ENCODE measurements around the gene TOB1. TPM values are rescaled to one million over a fixed set of nuclear protein-coding genes. Genes with fewer than 3 reads are reported as not detected.

TOB1 gene
- total and polyA plus RNA-seq, 3 donors from 2014 or later = 18.4 to 42.8 (median 26.1) TPM

DNA sequence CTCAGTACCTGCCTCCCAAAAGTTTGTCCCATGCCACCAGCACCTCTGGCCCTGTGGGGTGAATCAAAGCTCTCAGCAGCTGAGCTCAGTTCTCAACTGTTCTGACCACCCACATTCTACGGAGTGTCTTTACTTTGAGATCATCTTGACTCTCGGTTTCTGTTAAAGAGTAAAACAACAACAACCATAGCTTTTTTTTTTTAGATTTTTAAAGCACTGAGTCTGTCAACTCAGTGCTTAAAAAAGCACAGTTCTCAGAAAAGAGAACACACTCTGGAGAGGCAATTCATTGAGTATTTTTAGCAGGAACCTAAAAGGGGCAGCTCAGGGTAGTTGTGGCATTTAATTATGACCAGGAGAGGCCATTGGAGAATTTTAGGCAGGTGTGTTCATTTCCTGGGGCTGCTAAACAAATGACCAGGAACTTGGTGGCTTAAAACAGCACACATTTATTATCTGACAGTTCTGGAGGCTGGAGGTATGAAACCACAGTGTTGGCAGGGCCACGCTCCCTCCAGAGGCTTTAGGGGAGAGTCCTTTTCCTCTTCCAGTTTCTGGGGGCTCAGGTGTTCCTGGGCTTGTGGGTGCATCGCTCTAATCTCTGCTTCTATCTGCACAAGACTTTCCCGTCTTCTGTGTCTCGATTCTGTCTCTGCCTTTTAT lies 37.5 kb downstream of the TOB1 start:
- intact Hi-C loops (cut with DNase I; ENCODE audit: low total_unique reads) = no loop called here
- Histone ChIP-seq H3K9me3 (no peaks in the 10 kb centered on the region), H3K27me3 (no peaks in the 10 kb centered on the region), H3K36me3 (ENCODE audit: low read depth, missing control alignments) (no peaks in the 10 kb centered on the region), H3K27ac (peak overlapping the region in 1 of 2 donors; percentile 8), H3K4me1 (peaks cover 35% of the 10 kb centered on the region), H3K4me3 (no peak overlapping the region)
- 74 to 76% methylated on average over 6 of the region's 6 CpGs for WGBS, 2 donors
- DNase-seq = no peak
- no peak for TF ChIP-seq POLR2A (IDR thresholded peaks at IDR 0.05)

DNA sequence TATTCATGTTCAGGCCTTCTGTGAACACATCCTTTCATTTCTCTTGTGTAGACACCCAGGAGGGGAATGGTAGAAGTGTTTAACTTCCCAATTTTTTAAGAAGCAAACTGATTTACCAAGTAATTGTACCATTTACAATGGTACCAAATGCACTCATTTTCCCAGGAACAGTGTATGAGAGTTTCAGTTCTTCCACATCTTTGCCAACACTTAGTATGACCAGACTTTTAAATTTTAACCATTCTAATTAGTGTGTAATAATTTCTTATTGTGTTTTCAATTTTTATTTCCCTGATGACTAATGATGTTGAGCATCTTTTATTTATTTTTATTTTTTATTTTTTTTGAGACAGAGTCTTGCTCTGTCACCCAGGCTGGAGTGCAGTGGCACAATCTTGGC lies 41.0 kb downstream of the TOB1 start:
- intact Hi-C loops (cut with DNase I; ENCODE audit: low total_unique reads) = no loop called here
- no peak for DNase-seq
- H3K27ac ChIP-seq = no peak overlapping the region

DNA sequence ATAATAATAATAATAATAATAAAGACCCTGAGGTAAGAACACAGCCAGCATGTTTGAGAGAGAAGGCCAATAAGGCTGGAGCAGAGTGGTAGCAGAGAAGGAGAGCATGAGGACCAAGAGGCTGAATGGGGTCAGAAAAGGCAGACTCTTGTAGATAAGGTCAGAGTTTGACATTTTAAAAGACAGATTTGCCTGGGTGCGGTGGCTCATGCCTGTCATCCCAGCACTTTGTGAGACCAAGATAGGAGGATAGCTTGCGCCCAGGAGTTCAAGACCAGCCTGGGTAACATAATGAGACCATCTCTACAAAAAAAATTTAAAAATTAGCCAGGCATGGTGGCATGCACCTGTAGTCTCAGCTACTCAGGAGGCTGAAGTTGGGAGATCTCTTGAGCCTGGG lies 41.7 kb downstream of the TOB1 start:
- 89 to 93% methylated on average over 2 of the region's 2 CpGs for WGBS, 2 donors
- Histone ChIP-seq H3K36me3 (ENCODE audit: low read depth, missing control alignments) (no peaks in the 10 kb centered on the region), H3K9me3 (no peaks in the 10 kb centered on the region), H3K4me3 (no peak overlapping the region), H3K27me3 (no peaks in the 10 kb centered on the region), H3K4me1 (peaks cover 5% of the 10 kb centered on the region), H3K27ac (no peak overlapping the region)
- intact Hi-C loops (cut with DNase I; ENCODE audit: low total_unique reads) = no loop called here
- no peak for DNase-seq
- TF ChIP-seq POLR2A (IDR thresholded peaks at IDR 0.05) = no peak
- TF ChIP-seq, protein P1, sequence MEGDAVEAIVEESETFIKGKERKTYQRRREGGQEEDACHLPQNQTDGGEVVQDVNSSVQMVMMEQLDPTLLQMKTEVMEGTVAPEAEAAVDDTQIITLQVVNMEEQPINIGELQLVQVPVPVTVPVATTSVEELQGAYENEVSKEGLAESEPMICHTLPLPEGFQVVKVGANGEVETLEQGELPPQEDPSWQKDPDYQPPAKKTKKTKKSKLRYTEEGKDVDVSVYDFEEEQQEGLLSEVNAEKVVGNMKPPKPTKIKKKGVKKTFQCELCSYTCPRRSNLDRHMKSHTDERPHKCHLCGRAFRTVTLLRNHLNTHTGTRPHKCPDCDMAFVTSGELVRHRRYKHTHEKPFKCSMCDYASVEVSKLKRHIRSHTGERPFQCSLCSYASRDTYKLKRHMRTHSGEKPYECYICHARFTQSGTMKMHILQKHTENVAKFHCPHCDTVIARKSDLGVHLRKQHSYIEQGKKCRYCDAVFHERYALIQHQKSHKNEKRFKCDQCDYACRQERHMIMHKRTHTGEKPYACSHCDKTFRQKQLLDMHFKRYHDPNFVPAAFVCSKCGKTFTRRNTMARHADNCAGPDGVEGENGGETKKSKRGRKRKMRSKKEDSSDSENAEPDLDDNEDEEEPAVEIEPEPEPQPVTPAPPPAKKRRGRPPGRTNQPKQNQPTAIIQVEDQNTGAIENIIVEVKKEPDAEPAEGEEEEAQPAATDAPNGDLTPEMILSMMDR (IDR thresholded peaks at IDR 0.05) = no peak

More for the DNA sequence above, 41.0 kb downstream of the TOB1 start:
- Histone ChIP-seq H3K9me3 (no peaks in the 10 kb centered on the region), H3K36me3 (ENCODE audit: low read depth, missing control alignments) (no peaks in the 10 kb centered on the region), H3K27me3 (no peaks in the 10 kb centered on the region), H3K4me3 (no peak overlapping the region), H3K4me1 (peaks cover 11% of the 10 kb centered on the region)
- TF ChIP-seq, protein P1 (IDR thresholded peaks at IDR 0.05) = no peak
- TF ChIP-seq POLR2A (IDR thresholded peaks at IDR 0.05) = no peak

DNA sequence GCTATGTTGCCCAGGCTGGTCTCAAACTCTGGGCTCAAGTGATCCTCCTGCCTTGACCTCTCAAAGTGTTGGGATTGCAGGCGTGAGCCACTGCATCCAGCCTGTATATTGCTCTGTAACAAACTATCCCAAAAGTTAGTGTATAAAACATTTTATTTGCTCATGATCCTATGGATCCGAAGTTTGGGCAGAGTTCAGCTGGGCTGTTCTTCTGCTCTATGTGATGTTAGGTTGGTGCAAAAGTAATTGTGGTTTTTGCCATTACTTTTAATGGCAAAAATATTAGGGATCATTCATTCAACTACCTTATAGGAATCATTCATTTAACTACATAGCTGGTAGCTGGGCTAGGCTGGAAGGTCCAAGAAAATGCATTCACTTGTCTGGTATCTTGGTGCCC lies 43.6 kb downstream of the TOB1 start:
- Histone ChIP-seq H3K4me3 (no peak overlapping the region), H3K27ac (no peak overlapping the region), H3K4me1 (no peaks in the 10 kb centered on the region), H3K36me3 (ENCODE audit: low read depth, missing control alignments) (no peaks in the 10 kb centered on the region), H3K27me3 (no peaks in the 10 kb centered on the region), H3K9me3 (no peaks in the 10 kb centered on the region)
- no peak for DNase-seq
- TF ChIP-seq POLR2A (IDR thresholded peaks at IDR 0.05) = no peak
- TF ChIP-seq, protein P1 (IDR thresholded peaks at IDR 0.05) = no peak
- 98% methylated on average over 2 of the region's 2 CpGs for WGBS, 2 donors
- intact Hi-C loops (cut with DNase I; ENCODE audit: low total_unique reads) = no loop called here

DNA sequence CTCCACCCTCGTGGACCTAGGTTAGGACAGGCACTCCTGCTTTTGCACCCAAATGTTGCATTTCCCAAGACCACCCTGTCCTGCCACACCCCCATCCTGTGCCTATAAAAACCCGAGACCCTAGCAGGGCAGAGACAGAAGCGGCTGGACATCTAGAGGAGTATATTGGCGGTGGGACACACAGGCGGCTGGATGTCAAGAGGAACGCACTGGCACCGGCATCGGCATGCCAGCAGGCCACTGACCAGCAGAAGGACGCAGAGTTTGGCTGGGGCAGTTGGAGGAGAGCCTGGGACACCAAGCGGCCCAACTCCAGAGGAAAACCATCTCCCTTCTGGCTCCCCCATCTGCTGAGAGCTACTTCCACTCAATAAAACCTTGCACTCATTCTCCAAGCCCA lies 45.5 kb downstream of the TOB1 start:
- Histone ChIP-seq H3K36me3 (ENCODE audit: low read depth, missing control alignments) (no peaks in the 10 kb centered on the region), H3K9me3 (no peaks in the 10 kb centered on the region), H3K4me3 (no peak overlapping the region), H3K27me3 (no peaks in the 10 kb centered on the region), H3K27ac (no peak overlapping the region), H3K4me1 (no peaks in the 10 kb centered on the region)
- TF ChIP-seq POLR2A (IDR thresholded peaks at IDR 0.05) = no peak
- TF ChIP-seq, protein P1 (IDR thresholded peaks at IDR 0.05) = no peak
- intact Hi-C loops (cut with DNase I; ENCODE audit: low total_unique reads) = no loop called here
- no peak for DNase-seq
- 78 to 83% methylated on average over 10 of the region's 10 CpGs for WGBS, 2 donors
